Activated T-cell treated with anti-CD3 and anti-CD28 coated beads, Interleukin-2, amount 50 U/mL, for 1 hour (primary cell): ENCODE data around the gene ASCC1.
A peak's percentile ranks its signal among the peaks of the same experiment; 100 is the strongest.

Experiments used
- DNase-seq: peaks from one replicate; pipeline ENCODE4 v3.0.0-alpha.2; 2020

ASCC1 gene

GRCh38 chr10:72062832-72063702, 153.0 kb downstream of the ASCC1 start:
- DNase-seq, result no peak

GRCh38 chr10:72062382-72062781, 153.7 kb downstream of the ASCC1 start:
- no peak for DNase-seq

GRCh38 chr10:72061930-72062329, 154.1 kb downstream of the ASCC1 start:
- no peak for DNase-seq

- DNase-seq, result no peak
Measured at GRCh38 chr10:72061491-72061890, 154.6 kb downstream of the ASCC1 start.

GRCh38 chr10:72059843-72060822, 155.9 kb downstream of the ASCC1 start:
- no peak for DNase-seq

- peak; percentile 60 for DNase-seq
Measured at GRCh38 chr10:72058989-72059842, 156.9 kb downstream of the ASCC1 start.

- DNase-seq, result no peak
Measured at GRCh38 chr10:72058347-72058898, 157.7 kb downstream of the ASCC1 start.

GRCh38 chr10:72056932-72057751, 158.9 kb downstream of the ASCC1 start:
- DNase-seq, result no peak

- DNase-seq, result no peak
Measured at GRCh38 chr10:72056113-72056512, 160.0 kb downstream of the ASCC1 start.

GRCh38 chr10:72053690-72054089, 162.4 kb downstream of the ASCC1 start:
- DNase-seq, result no peak

- no peak for DNase-seq
Measured at GRCh38 chr10:72050873-72051272, 165.2 kb downstream of the ASCC1 start.

GRCh38 chr10:72049969-72050781, 165.9 kb downstream of the ASCC1 start:
- DNase-seq, result no peak

GRCh38 chr10:72049472-72049871, 166.6 kb downstream of the ASCC1 start:
- no peak for DNase-seq

- peak; percentile 93 for DNase-seq
Measured at GRCh38 chr10:72048450-72049124, 167.5 kb downstream of the ASCC1 start.
